ENCODE measurements around the gene ZNRF2. TPM values are rescaled to one million over a fixed set of nuclear protein-coding genes. Genes with fewer than 3 reads are reported as not detected.
A peak's percentile ranks its signal among the peaks of the same experiment; 100 is the strongest.

Gene ZNRF2
- total RNA-seq, 3 donors from 2014 or later = 34.0 to 53.3 (median 40.5) TPM

- TF ChIP-seq, protein P1, sequence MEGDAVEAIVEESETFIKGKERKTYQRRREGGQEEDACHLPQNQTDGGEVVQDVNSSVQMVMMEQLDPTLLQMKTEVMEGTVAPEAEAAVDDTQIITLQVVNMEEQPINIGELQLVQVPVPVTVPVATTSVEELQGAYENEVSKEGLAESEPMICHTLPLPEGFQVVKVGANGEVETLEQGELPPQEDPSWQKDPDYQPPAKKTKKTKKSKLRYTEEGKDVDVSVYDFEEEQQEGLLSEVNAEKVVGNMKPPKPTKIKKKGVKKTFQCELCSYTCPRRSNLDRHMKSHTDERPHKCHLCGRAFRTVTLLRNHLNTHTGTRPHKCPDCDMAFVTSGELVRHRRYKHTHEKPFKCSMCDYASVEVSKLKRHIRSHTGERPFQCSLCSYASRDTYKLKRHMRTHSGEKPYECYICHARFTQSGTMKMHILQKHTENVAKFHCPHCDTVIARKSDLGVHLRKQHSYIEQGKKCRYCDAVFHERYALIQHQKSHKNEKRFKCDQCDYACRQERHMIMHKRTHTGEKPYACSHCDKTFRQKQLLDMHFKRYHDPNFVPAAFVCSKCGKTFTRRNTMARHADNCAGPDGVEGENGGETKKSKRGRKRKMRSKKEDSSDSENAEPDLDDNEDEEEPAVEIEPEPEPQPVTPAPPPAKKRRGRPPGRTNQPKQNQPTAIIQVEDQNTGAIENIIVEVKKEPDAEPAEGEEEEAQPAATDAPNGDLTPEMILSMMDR (IDR thresholded peaks at IDR 0.05) = no peak
- Histone ChIP-seq H3K36me3 (ENCODE audit: low read depth) (no peaks in the 10 kb centered on the region), H3K4me3 (no peak overlapping the region), H3K4me1 (ENCODE audit: low read depth) (peaks cover 34% of the 10 kb centered on the region), H3K9me3 (no peaks in the 10 kb centered on the region)
- peak; percentile 76 for ATAC-seq
- no peak for DNase-seq
- intact Hi-C loops (cut with DNase I, micrococcal nuclease) = no loop called here
Observed at GRCh38 chr7:30322271-30323005, 38.0 kb downstream of the ZNRF2 start.

DNA sequence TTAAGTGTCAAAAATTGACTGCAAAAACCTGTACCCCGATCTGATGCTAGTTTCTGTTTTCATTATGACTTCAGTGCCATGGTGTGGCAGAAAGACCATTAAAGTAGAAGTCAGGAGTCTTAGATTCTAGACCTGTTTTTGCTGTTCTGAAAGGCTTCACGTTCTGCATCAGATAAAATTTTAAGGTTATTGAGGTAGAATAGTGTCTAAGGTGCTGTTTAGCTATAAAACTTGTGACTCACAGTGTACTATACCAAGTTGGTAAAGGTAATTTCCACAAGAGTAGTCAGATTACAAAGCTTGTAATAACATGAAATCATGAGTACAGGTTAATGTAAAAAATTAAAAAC is 38.6 kb downstream of the ZNRF2 start:
- ATAC-seq = peak; percentile 82
- Histone ChIP-seq H3K36me3 (ENCODE audit: low read depth) (no peaks in the 10 kb centered on the region), H3K4me3 (no peak overlapping the region), H3K9me3 (no peaks in the 10 kb centered on the region), H3K4me1 (ENCODE audit: low read depth) (peaks cover 34% of the 10 kb centered on the region)
- intact Hi-C loops (cut with DNase I, micrococcal nuclease) = no loop called here
- DNase-seq = no peak
- TF ChIP-seq, protein P1 (IDR thresholded peaks at IDR 0.05) = no peak

DNA sequence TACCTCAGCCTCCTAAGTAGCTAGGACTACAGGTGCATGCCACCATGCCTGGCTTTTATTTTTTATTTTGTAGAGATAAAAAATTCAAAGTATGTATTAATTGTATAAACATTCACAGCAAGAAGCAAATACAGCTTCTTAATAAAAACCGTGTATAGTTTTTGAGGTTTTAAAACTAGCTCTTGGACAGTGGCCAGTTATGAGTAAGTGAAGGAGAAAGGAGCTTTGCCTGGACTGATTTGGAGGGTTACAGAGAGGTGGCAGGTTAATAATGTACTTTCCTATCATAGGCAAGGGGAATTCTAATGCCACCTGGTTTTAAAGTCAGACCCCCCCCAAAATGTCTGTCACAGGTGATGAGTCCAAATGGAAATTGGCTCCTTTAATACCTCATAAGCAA is 43.4 kb downstream of the ZNRF2 start:
- intact Hi-C loops (cut with DNase I, micrococcal nuclease) = no loop called here
- ATAC-seq (no peak), DNase-seq (no peak)
- Histone ChIP-seq H3K36me3 (ENCODE audit: low read depth) (no peaks in the 10 kb centered on the region), H3K4me3 (no peak overlapping the region), H3K9me3 (no peaks in the 10 kb centered on the region), H3K4me1 (ENCODE audit: low read depth) (peaks cover 25% of the 10 kb centered on the region)
- TF ChIP-seq, protein P1 (IDR thresholded peaks at IDR 0.05) = no peak

DNA sequence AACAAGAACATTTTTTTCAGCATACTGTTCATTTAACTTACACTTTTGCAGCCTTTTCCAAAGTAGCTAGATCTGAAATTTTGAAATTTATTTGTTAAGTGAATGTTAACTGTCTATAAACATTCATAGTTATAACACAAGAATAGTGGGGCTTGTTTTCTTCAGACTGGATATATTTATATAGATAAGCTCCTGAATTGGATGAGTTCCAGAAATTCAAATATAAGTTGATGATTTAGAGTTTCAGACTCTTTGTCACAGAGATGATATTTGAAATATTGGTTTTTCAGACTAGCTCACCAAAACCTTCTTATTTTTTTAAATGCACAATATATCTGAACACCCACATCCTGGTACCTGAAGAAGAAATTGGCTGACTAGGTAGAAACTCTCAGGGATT is 44.0 kb downstream of the ZNRF2 start:
- ATAC-seq (no peak), DNase-seq (no peak)
- no peaks in the 10 kb centered on the region for H3K9me3 ChIP-seq
- H3K36me3 ChIP-seq (ENCODE audit: low read depth) = no peaks in the 10 kb centered on the region
- H3K4me3 ChIP-seq = no peak overlapping the region
- H3K4me1 ChIP-seq (ENCODE audit: low read depth) = peaks cover 19% of the 10 kb centered on the region
- TF ChIP-seq, protein P1 (IDR thresholded peaks at IDR 0.05) = no peak
- intact Hi-C loops (cut with DNase I, micrococcal nuclease) = no loop called here

- DNase-seq = no peak
- intact Hi-C loops (cut with DNase I, micrococcal nuclease) = no loop called here
- TF ChIP-seq, protein P1 (IDR thresholded peaks at IDR 0.05) = no peak
- H3K9me3 ChIP-seq = no peaks in the 10 kb centered on the region
- H3K4me3 ChIP-seq = no peak overlapping the region
- H3K36me3 ChIP-seq (ENCODE audit: low read depth) = no peaks in the 10 kb centered on the region
- peaks cover 16% of the 10 kb centered on the region for H3K4me1 ChIP-seq (ENCODE audit: low read depth)
- no peak for ATAC-seq
Observed at GRCh38 chr7:30329716-30330115, 45.3 kb downstream of the ZNRF2 start.
